Stimulated activated CD4-positive, alpha-beta T cell treated with anti-CD3 and anti-CD28 coated beads, Interleukin-2, amount 100 ng/mL, for 48 hours (primary cell): ENCODE data around the gene TSPAN11.
"Not testable (repeated sequence)": the region's sequence is repeated elsewhere in the genome, so short reads cannot be mapped to it uniquely, and the experiment has no call there.

ENCODE experiments used
- DNase-seq, 2 donors: peaks; one replicate each; pipeline ENCODE4 v3.0.0-alpha.2; 2020

TSPAN11 gene, protein sequence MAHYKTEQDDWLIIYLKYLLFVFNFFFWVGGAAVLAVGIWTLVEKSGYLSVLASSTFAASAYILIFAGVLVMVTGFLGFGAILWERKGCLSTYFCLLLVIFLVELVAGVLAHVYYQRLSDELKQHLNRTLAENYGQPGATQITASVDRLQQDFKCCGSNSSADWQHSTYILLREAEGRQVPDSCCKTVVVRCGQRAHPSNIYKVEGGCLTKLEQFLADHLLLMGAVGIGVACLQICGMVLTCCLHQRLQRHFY

DNA sequence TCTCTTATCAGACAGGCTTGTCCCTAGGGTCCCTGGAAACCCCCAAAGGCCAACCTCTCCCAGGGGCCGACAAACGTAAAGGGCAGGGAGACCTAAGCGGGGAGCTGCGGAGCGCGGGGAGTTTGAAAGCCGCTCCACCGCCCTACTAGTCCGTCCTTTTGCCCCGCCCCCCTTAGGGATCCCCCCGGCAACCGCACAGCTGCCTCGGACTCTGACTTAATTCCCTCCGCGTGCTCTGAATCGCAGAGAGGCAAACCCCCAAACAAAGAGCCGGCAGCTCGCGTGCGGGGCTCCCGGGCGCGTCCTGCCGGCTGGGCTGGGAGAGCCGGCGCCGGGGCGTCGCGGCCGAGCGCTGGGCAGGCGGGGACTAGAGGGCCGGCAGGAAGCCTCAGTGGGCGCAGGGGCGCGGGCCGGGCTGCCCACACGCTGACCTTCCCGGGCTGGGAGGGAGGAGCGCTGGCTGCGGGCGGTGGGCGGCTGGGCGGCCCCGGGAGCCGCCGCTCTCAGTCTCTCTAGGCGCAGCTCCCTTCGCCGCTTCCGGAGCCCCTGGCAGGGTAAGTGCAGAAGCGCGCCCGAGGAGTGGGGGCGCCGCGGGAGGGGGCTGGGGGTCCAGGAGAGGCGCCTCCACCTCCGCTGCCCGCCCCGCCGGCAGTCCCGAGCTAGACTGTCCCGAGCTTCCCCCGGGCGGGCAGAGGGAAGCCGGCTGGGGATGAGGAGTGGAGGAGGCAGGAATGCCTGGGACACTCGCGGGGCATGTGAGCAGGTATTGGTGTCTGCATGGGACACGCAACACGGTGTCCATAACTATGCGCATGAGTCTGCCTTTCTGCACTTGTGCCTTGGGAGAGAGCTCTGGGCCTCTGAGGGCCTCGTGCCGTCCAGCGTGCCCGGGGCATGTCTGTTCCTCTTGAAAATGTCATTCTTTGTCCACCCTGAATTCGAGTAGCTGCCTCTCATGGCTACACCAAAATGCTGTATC lies at the start of gene TSPAN11:
TSS of gene TSPAN11 (plus strand) at position 506 of the 979 bp plus-strand sequence. CDS start 27,244 bp downstream, outside the sequence.
- no peak for DNase-seq

DNA sequence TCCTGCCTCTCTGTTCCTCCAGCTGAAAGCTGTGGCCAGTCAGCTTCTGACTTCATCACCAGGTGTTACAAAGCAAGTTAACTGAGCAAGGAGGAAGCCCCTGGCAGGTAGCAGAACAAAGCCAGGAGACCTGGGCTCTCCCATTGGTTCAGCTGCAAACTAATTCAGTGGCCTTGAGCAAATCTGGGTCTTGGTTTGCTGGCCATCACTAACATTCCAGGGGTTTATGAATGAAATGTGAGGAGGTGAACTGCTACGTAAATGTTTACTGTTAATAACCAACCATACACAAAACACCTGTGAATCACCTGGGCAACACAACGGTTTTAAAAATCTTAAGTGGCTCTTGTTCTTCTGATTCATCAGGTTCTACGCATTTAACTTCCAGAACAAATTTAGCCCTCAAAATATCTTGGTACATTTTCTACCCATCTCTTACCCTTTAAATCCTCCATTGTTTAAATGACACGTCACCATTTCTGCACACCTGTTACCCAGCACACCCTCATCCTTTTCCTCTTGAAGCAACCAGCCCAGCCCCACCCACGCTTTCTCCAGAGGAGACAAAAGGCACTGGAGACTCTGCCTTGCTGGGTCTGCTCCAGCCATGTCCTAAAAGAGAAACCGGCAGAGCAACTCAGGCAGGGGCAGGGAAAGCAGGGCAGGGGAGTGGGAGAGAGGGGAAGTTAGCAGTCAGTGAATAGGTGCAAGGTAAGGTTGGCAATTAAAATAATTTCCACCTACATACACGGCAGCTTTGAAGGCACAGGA lies 49.3 kb upstream of the TSPAN11 start:
- DNase-seq, result no peak

DNA sequence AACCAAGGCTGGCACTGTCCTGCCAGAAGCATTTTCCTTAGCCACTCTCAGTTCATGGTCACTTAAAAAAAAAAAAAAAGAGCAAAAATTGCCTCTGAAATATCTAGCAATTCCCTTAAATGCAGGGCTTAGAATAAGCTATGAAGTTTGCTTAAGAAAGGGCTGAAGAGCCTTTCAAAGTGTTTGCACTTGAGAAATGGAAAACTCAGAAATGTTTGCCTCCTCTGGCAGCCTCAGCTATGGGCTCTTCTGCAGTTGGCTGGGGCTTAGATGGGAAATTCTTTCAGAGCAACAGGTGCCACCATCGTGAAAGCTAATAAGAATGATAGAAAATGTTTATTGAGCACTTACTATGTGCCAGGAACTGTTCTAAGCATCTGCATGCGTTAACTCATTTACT lies 48.5 kb upstream of the TSPAN11 start:
- DNase-seq, result no peak

DNA sequence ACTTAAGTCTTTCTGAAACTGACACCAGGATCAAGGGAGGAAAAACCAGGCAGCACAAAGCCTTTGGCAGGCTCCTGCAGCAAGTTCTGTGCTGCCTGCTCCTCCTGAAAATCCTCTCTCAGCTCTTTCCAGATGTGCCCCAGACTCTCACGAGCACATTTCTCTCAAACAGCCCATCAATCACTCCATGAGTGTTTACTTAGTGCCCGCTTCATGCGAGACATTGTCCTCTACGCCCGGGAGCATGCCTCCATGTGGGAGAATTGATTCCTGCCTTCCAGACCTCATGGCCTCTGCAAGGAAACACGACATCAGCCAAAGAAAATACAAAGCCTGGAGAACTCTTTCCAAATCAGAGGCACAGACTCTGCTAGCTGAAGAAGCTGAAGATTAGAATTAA lies 46.5 kb upstream of the TSPAN11 start:
- DNase-seq, result no peak

DNA sequence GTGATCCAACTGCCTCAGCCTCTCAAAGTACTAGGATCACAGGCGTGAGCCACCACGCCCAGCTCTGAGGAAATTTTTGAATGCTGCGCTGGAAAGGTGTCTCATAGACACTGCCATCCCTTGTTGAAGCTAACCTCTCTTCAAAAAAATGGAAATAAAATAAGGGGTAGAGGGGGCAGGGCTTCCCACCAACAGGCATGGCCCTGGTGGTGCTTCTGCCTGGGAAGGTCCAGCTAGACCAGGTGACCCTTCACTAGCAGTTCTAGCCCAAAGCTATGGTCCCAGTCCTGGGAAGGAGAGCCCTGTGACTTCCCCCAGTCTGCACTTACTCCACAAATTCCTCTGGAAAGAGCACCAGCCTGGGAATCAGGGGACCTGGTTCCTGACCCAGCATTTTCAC lies 45.7 kb upstream of the TSPAN11 start:
- no peak for DNase-seq

DNA sequence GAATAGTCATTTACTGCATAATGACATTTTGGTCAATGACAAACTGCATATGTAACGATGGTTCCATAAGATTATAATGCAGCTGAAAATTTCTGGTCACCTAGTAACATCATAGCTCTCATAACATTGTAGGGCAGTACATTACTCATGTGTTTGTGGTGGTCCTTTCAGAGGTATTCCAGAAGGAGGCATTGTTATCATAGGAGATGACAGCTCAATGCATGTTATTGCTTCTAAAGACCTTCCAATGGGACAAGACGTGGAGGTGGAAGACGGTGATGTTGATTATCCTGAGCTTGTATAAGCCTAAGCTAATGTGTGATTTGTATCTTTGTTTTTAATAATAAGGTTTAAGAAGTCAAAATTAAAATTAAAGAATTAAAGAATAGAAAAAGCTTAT lies 43.8 kb upstream of the TSPAN11 start:
- no peak for DNase-seq

DNA sequence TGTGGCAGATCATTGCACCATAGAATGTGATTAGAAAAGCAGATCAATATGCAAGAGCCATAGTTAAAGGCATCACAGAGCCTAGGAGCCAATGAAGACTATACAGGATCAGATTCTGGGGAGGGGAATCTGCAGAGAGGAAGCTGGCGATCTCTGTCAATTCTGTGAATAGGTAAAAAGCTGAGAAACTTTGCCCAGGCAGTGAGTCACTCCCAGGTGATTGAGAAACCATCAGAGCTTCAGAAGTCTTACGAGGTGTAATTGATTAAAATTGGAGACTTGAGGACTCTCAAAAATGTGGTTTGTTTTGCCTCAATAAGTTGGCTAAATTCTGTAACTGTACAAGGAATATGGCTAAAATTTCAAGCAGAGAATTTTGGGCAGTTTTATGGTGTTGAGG lies 41.7 kb upstream of the TSPAN11 start:
- no peak for DNase-seq

DNA sequence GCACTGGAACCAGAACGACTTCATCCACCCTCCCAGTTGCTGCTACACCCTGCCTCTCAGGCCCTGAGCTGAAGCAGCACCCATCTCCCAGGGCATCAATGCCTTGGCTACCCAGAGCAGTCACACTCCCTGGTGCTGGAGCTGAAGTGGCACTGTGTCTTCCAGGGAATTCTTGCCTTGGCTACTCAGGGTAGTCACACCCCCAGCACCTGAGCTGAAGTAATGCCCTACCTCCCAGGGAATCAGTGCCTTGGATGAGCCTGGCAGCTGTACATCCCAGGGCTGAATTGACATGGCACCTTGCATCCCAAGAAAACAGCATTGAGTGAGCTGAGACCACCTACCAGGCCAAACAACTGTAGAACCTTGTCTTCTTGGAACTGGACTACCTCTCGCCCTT lies 41.2 kb upstream of the TSPAN11 start:
- no peak for DNase-seq

DNA sequence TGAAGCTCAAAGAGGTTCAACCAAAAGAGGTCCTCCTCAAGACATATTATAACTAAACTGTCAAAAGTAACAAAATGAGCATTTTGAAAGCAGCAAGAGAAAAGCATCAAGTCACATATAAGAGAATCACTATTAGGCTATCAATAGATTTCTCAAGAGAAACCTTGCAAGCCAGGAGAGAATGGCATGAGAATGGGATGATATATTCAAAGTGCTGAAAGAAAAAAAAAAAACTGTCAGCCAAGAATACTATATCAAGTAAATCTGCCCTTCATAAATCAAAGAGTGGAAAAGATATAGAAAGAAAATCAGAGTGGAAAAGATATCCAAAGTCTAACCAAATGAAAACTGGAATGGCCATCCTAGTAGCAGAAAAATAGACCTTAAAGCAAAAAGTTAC lies 39.3 kb upstream of the TSPAN11 start:
- no peak for DNase-seq

DNA sequence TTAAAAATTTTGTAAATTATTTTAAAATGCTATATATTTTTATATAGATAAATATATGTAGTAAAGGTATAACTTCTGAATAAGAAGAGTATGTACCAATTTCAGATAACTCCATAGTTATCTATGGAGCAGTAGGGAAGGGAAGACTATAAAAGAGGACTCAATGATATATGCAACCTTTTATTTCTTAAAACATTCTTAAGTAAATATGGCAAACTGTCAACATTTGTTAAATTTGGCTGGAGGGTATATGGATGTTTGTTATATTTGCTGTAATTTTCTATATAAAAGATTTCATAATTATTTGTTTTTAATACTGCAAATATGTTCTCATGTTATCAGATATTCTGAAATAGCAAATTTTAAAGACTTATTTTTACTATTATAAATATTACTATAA lies 38.3 kb upstream of the TSPAN11 start:
- no peak for DNase-seq

DNA sequence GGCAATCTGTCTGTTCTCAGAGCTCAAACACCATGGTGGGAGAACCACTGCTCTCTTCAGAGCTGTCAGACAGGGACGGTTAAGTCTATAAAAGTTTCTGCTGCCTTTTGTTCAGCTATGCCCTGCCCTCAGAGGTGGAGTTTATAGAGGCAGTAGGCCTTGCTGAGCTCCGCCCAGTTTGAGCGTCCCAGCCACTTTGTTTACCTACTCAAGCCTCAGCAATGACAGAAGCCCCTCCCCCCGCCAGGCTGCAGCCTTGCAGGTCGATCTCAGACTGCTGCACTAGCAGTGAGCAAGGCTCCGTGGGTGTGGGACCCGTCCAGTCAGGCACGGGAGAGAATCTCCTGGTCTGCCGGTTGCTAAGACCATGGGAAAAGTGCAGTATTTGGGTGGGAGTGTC lies 32.0 kb upstream of the TSPAN11 start:
- not testable (repeated sequence) for DNase-seq

DNA sequence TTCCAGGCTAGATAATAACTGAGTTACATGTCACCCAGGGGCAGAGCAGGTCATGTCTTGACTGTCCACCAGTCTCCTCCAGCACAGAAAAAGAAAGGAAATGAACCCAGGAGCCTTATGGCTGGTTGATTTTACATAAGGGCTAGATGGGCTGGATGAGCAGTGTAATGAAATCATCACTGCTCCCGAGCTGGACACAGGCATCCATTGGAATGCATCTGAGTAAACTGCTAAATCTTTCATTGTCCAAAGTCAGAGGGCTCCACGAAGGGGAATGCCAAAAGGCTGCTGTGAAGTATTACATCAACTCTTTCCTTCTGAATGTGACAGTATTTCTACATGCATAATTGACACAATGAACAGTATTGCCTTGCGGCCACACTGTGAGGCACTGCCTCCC lies 30.1 kb upstream of the TSPAN11 start:
- no peak for DNase-seq

DNA sequence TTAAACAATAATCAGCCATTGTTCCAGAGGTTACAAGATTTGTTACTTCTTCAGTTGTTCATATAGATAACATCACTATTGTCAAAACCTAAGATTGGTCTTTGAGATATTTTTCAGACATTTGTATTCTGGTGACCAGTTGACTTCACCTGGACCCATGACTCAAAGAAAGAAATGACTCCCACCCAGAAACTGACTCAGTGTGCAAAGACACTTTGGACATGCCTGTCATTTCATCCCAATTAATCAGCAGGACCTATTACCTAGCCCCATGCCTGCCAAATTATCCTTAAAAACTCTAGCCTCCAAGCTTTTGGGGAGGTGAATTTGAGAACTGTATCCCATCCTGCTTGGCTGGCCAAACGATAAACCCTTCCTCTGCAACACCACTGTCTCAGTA lies 27.7 kb upstream of the TSPAN11 start:
- DNase-seq, result no peak

DNA sequence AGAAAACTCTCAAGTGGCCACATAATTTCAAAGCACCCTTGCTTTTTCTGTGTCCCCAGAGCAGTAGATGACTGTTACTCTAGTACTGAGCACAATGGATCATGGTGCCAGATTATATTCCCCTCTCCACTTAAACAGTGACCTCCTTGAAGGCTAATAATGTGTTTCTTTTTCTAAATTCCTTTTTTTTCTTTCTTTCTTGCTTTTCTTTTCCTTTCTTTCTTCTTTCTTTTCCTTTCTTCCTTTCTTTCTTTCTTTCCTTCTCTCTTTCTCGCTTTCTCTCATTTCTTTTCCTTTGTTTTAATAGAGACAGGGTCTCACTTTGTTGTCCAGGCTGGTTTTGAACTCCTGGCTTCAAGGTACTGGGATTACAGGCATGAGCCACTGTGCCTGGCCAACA lies 26.2 kb upstream of the TSPAN11 start:
- DNase-seq, result no peak

DNA sequence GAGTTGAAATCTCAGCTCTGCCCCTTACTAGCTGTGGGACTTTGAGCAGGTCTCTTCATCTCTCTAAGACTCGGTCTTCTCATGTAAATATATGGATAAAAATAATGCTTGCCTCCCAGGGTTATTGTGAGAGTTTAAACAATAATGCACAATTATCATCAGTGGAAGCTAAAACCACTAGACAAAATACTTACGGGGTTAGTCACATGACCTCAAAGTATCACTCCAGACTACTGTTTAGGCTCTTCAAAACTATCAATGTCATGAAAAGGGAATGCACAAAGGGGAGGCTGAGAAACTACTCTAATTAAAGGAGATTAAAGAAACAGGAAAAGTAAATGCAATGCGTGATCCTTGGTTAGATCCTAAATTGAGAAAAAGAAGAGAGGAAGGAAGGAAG lies 24.5 kb upstream of the TSPAN11 start:
- no peak for DNase-seq

DNA sequence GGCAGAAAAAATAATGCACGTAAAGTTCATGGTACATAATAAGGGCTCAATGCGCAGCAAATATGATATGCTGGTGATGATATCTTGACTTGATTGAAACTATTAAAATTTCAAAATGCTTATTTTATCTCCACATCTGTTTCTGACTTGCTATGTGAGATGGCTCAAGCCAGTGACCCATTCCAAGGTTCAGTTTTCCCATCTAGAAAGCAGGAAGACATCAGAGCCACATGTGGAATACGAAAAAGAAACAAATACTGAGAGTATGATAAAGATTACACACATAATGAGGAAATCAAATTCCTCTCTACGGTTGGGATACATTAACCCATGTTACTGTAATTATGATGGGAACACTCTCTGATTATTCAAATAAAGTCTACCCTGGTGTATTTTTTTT lies 24.0 kb upstream of the TSPAN11 start:
- DNase-seq, result no peak

DNA sequence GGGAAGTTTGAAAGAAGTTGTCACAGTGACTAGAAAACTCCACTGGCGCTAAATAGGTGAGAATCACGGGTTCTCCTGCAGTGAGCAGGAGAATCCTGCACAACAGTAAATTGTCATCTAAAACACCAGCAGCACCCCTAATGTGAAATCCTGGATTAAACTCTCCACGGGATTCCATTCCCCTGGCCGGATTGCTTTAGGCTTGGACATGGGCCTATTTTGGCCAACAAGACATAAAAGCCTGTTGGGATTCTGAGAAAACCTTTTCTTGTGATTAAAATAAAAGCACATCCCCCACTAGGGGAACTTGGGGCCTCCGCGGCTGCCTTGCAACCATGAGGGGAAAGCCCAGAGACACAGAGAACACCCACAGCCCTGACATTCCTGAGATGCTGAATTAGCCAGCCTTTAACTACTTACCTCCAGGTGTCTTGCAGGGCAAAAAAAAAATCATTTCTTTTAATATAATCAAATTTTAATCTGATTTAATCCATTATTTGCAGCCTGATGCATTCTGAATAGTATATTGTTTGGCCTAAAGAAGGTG lies 21.0 kb upstream of the TSPAN11 start:
- DNase-seq, result no peak

DNA sequence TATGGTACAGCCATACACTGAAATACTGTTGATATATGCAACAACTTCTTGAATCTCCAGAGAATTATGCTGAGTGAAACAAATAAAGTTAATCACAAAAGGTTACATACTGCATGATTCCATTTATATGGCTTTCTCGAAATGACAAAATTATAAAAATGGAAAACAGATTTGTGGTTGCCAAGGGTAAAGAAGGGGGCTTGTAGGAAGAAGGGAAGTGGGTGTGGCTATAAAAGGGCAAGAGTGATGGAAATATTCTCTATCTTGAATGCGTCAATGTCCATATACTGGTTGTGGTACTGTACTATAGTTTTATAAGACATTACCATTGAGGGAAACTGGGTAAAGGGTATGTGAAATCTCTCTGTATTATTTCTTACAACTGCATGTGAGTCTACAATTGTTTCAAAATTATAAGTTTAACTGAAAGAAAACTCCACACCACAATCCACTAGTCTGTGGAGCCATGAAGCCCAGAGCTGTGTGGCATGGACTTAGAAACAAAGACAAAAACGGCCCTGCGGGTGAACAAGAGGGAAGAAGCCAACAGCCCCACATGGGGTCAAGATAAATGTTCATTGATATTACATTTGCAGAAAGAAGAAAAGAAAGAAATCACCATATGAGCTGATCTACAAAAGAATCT lies 18.3 kb upstream of the TSPAN11 start:
- DNase-seq, result no peak

DNA sequence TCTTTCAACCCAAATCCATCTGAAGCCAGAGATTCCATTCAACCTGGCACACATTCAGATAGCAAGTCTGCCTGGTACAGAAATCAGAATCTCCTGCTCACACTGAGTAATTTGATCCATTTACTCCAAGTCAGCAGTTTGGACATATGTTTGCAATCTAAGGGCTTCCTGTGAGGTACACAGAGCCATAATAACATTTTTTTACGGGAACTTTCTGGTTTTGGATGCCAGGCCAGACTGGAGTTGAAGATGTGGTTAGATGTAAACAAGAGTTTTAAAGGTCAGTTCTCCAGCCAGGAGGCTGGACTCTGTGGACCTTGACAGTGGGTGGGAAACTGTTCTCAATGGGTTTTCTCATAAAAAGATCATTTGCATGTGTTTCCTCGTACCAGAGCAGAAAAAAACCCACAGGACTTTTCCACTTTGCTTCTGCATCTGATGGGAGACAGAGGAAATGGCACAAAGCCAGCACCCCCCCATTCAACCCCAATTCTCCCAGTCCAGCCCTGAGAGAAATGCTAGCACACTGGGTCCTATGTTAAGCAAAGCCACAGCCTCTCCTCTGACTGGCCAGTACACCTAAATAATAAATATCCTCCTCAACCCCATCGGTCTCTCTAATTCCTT lies 17.7 kb upstream of the TSPAN11 start:
- no peak for DNase-seq

DNA sequence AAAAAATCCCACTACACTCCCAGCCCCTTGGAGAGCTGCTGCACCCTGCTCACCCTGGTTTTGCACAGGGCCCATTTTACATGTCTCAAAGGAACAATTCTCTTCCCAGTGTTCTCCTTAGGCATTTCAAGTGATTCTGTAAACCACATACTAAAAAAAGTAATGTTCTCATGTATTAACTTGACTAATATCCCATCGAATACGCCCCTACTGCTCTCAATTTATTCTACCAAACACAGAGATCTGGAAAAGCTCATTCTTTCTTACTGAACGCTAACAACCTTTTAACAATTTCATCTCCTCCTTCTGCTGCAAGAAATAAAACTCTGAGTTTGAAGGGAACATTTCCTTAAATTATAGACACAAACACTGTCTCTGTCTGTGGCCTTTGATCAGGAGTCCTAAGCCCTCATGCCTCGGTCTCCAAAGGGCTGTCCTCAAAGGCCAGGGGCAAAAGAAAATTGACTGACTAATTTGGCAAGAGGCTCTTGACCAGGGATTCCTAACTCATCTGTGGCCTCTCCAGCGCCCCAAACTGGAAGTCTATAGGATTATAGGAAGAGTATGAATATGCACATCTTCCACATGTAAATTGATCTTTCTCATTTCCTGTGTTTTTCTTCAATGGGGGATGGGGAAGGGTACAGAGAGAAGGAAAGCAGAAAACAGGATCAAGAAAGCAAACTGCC lies 17.1 kb upstream of the TSPAN11 start:
- DNase-seq, result no peak

DNA sequence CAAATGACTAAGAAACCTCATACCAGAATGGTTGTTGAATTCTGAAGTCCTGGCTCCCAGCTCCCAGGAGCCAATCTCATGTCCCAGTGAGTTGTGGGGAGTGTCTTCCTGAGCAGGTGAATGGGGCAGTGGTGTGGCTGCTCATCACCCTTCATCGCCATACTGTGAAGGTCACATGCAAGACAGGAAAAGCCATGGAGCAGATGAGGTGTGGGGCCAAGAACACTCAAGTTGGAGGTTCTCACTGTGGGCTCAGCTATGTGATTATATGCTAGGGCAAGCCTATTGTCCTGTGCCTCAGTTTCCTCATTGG lies 16.6 kb upstream of the TSPAN11 start:
- DNase-seq, result no peak

DNA sequence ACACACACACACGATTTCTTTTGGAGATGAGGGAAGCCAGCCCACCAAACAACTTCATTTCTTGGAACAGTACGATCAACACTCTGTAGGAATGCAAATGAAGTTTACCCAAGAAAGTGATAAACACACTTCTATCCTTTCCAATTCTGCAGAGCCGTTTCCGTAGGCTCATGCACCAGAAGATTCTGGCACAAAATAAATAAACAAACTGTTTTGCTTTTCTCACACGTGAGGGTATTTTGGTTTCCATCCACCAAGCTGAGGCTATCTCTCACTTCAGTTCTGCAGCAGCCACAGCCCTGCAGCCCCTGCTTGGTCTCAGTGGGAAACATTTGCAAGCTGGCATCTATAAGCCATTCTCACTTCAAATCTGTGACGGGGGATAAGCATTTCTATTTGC lies 15.3 kb upstream of the TSPAN11 start:
- DNase-seq, result no peak
